SK-N-SH (cell line): ENCODE results near the gene ROMO1. TPM values are rescaled to one million over a fixed set of nuclear protein-coding genes. Genes with fewer than 3 reads are reported as not detected.

ENCODE experiments used
- CTCF ChIA-PET: fragments of 300-600, 350-600 bp; formaldehyde crosslinking; extraction: SDS; loops from one replicate; lab custom pipeline; 2021; lab: Yijun Ruan, JAX
- POLR2A ChIA-PET: fragments of 350-600 bp; sonication (Branson Sonifier 250); formaldehyde crosslinking; extraction: SDS; loops from one replicate; lab custom pipeline; 2020; ENCODE audit warnings: antibody characterized with exemption, inconsistent platforms; lab: Yijun Ruan, JAX
- DNase-seq: peaks from one replicate; pipeline ENCODE4 v3.0.0; 2012
- H2AFZ ChIP-seq: fragments of 200-600 bp; sonication (generic); 2 replicates; pipeline ENCODE4 v1.8.1; 2016; ENCODE audit warnings: antibody characterized with exemption, mild to moderate bottlenecking, low read depth
- H3F3A ChIP-seq: fragments of 200-600 bp; sonication (generic); replicated peaks from 2 replicates; pipeline ENCODE3; 2016; ENCODE audit warnings: antibody characterized with exemption, mild to moderate bottlenecking; ENCODE audit not compliant: insufficient read depth
- H3K27ac ChIP-seq, 2 experiments: fragments of 200-500 bp in 1 of 2; fragments of 200-600 bp in 1 of 2; sonication (Bioruptor generic) in 1 of 2; sonication (generic), shearing (Covaris generic) in 1 of 2; 2 replicates each; pipeline versions ENCODE4 v1.5.1 to v1.6.1; 2014 to 2016; ENCODE audit warnings: low read depth in 2 of 2, inconsistent platforms in 1 of 2, low read length in 1 of 2, mild to moderate bottlenecking in 1 of 2, mixed read lengths in 1 of 2
- H3K27me3 ChIP-seq: fragments of 200-600 bp; sonication (generic), shearing (Covaris generic); 2 replicates; pipeline ENCODE4 v1.6.1; 2016; ENCODE audit warnings: mixed run types; ENCODE audit not compliant: insufficient read depth
- H3K36me3 ChIP-seq, 2 experiments: fragments of 200-500 bp in 1 of 2; fragments of 200-600 bp in 1 of 2; sonication (Bioruptor generic) in 1 of 2; sonication (generic) in 1 of 2; replicated peaks in 1 of 2; 2 replicates each; pipeline versions ENCODE3 to v1.5.1; 2014 to 2016; ENCODE audit warnings: low read length in 1 of 2, mild to moderate bottlenecking in 1 of 2; ENCODE audit not compliant: insufficient read depth in 2 of 2, control insufficient read depth in 1 of 2
- H3K4me1 ChIP-seq, 2 experiments: fragments of 200-500 bp in 1 of 2; fragments of 200-600 bp in 1 of 2; sonication (Bioruptor generic) in 1 of 2; sonication (generic), shearing (Covaris generic) in 1 of 2; 2 replicates each; pipeline versions ENCODE4 v1.5.1 to v1.6.1; 2014 to 2016; ENCODE audit warnings: low read depth in 1 of 2, low read length in 1 of 2, mixed run types in 1 of 2; ENCODE audit not compliant: insufficient read depth in 2 of 2, control insufficient read depth in 1 of 2
- H3K4me2 ChIP-seq: fragments of 200-600 bp; sonication (generic), shearing (Covaris generic); 2 replicates; pipeline ENCODE4 v1.6.1; 2017; ENCODE audit warnings: mixed run types
- H3K4me3 ChIP-seq, 2 experiments: fragments of 200-500 bp in 1 of 2; fragments of 200-600 bp in 1 of 2; sonication (Bioruptor generic) in 1 of 2; sonication (generic), shearing (Covaris generic) in 1 of 2; 2 replicates each; pipeline versions ENCODE4 v1.5.1 to v1.8.1; 2014 to 2016; ENCODE audit warnings: low read depth in 2 of 2, inconsistent platforms in 1 of 2, low read length in 1 of 2, mild to moderate bottlenecking in 1 of 2, mixed read lengths in 1 of 2, moderate library complexity in 1 of 2
- H3K79me2 ChIP-seq: fragments of 200-600 bp; sonication (generic); 2 replicates; pipeline ENCODE4 v1.8.1; 2017; ENCODE audit warnings: mild to moderate bottlenecking; ENCODE audit not compliant: insufficient read depth
- H3K9ac ChIP-seq: fragments of 200-600 bp; sonication (generic); 2 replicates; pipeline ENCODE4 v1.6.1; 2017; ENCODE audit warnings: mixed run types
- H3K9me2 ChIP-seq: fragments of 200-600 bp; sonication (generic); 2 replicates; pipeline ENCODE4 v1.6.1; 2017; ENCODE audit warnings: mixed run types
- H3K9me3 ChIP-seq: fragments of 200-600 bp; sonication (generic); 2 replicates; pipeline ENCODE4 v1.6.1; 2017; ENCODE audit warnings: mixed run types, mild to moderate bottlenecking, moderate library complexity
- H4K20me1 ChIP-seq: fragments of 200-600 bp; sonication (generic); 2 replicates; pipeline ENCODE4 v1.6.1; 2017; ENCODE audit warnings: mild to moderate bottlenecking, mixed run types; ENCODE audit not compliant: insufficient read depth
- ELF1 ChIP-seq: IDR thresholded peaks from 2 replicates; pipeline ENCODE4 v1.4.0; 2012
- FOXM1 ChIP-seq: IDR thresholded peaks from 2 replicates; pipeline ENCODE4 v1.4.0; 2012; ENCODE audit warnings: low read depth, mild to moderate bottlenecking
- NFIC ChIP-seq: IDR thresholded peaks from 2 replicates; pipeline ENCODE4 v1.4.0; 2012; ENCODE audit warnings: borderline replicate concordance
- RAD21 ChIP-seq: IDR thresholded peaks from 2 replicates; pipeline ENCODE4 v1.6.1; 2012; ENCODE audit warnings: mild to moderate bottlenecking, low read length
- RCOR1 ChIP-seq: fragments of 150-350 bp; IDR thresholded peaks from 2 replicates; pipeline ENCODE4 v1.6.1; 2017; ENCODE audit warnings: antibody characterized with exemption, low read length
- RFX5 ChIP-seq: IDR thresholded peaks from 2 replicates; pipeline ENCODE4 v1.6.1; 2012; ENCODE audit warnings: mild to moderate bottlenecking, improper control_type of control experiment, low read length
- RXRA ChIP-seq: IDR thresholded peaks from 2 replicates; pipeline ENCODE4 v1.4.0; 2012; ENCODE audit warnings: low read depth, mild to moderate bottlenecking, borderline replicate concordance
- SMC3 ChIP-seq: IDR thresholded peaks from 2 replicates; pipeline ENCODE4 v1.6.1; 2012; ENCODE audit warnings: low read depth, low read length, improper control_type of control experiment
- TAF1 ChIP-seq: IDR thresholded peaks from 2 replicates; pipeline ENCODE4 v1.6.1; 2012; ENCODE audit warnings: low read depth, mild to moderate bottlenecking, low read length, moderate library complexity, borderline replicate concordance
- TEAD4 ChIP-seq: IDR thresholded peaks from 2 replicates; pipeline ENCODE4 v1.4.0; 2012; ENCODE audit warnings: mild to moderate bottlenecking, borderline replicate concordance; ENCODE audit not compliant: insufficient read depth
- YY1 ChIP-seq: IDR thresholded peaks from 2 replicates; pipeline ENCODE4 v1.4.0; 2012; ENCODE audit warnings: low read depth, mild to moderate bottlenecking
- WGBS: methylation state at CpG from one replicate; pipeline ENCODE4 v1.1.6; 2017; ENCODE audit warnings: low lambda C conversion rate; 5-methylcytosine and 5-hydroxymethylcytosine counted together
- polyA plus RNA-seq, 3 experiments: library from polyadenylated mRNA; depleted of rRNA; stranded (reverse); fragments of >200 nt; gene quantifications; 2 replicates each; pipeline ENCODE4 v1.2.3, GENCODE V29; 2012
- TF ChIP-seq, protein P1 (sequence below): IDR thresholded peaks from 2 replicates; pipeline ENCODE4 v1.4.0; 2012; ENCODE audit warnings: low read depth, borderline replicate concordance
- TF ChIP-seq, protein P2 (sequence below): fragments of 200-600 bp; sonication (generic); IDR thresholded peaks from 2 replicates; pipeline ENCODE4 v1.6.1; 2017; ENCODE audit warnings: antibody characterized with exemption, mild to moderate bottlenecking, moderate library complexity
- TF ChIP-seq, protein P3 (sequence below): IDR thresholded peaks from 2 replicates; pipeline ENCODE4 v1.4.0; 2012; ENCODE audit warnings: low read depth, borderline replicate concordance
- TF ChIP-seq, protein P4 (sequence below): IDR thresholded peaks from 2 replicates; pipeline ENCODE4 v1.6.1; 2012; ENCODE audit warnings: mild to moderate bottlenecking, low read depth, low read length, moderate library complexity

Gene ROMO1
- polyA plus RNA-seq, 1 of the 3 experiments (the other 2 are of a cell fraction): 1,273 TPM

DNA sequence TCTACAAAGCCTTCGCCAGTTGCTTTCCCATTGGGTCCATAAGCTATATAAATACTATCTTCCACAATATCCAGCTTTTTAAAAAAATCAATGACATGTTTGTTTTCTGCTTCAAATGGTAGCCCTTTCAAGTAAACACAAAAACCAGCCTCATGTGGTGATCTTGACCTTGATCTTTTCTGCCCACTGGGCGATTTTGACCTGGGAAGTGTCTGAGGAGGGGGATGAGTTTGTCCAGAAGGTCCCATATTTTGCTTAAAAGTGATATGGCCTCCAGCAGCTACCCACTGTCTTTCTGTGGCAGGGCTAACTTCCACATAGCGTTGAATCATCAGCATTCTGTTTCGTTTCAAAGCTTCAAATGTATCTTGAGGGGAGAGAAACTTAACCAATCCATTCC, 45.3 kb upstream of the ROMO1 start:
- POLR2A ChIA-PET: no interaction called here
- H3K79me2 ChIP-seq: peaks cover 100% of the 10 kb centered on the region
- H3K9ac ChIP-seq: no peak overlapping the region
- peaks cover 61 to 65% of the 10 kb centered on the region in 2 experiments for H3K36me3 ChIP-seq
- no peak overlapping the region for H3K4me3 ChIP-seq
- peaks cover 3% of the 10 kb centered on the region in 2 experiments; a peak in 2 of 4 replicates for H3K4me1 ChIP-seq
- H4K20me1 ChIP-seq: peaks cover 100% of the 10 kb centered on the region
- DNase-seq: no peak
- 97% methylated on average over 4 of the region's 4 CpGs for WGBS
- H3F3A ChIP-seq: peaks cover 24% of the 10 kb centered on the region
- H3K4me2 ChIP-seq: no peak overlapping the region
- H3K27me3 ChIP-seq: no peaks in the 10 kb centered on the region
- TF ChIP-seq YY1: no peak
- no peak for TF ChIP-seq TEAD4
- TF ChIP-seq FOXM1: no peak
- no peak for TF ChIP-seq RCOR1
- no peak for TF ChIP-seq RAD21
- no peak for TF ChIP-seq RXRA
- TF ChIP-seq SMC3: no peak
- TF ChIP-seq RFX5: no peak
- TF ChIP-seq ELF1: no peak
- TF ChIP-seq, protein P1, sequence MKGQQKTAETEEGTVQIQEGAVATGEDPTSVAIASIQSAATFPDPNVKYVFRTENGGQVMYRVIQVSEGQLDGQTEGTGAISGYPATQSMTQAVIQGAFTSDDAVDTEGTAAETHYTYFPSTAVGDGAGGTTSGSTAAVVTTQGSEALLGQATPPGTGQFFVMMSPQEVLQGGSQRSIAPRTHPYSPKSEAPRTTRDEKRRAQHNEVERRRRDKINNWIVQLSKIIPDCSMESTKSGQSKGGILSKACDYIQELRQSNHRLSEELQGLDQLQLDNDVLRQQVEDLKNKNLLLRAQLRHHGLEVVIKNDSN: no peak
- TF ChIP-seq, protein P2, sequence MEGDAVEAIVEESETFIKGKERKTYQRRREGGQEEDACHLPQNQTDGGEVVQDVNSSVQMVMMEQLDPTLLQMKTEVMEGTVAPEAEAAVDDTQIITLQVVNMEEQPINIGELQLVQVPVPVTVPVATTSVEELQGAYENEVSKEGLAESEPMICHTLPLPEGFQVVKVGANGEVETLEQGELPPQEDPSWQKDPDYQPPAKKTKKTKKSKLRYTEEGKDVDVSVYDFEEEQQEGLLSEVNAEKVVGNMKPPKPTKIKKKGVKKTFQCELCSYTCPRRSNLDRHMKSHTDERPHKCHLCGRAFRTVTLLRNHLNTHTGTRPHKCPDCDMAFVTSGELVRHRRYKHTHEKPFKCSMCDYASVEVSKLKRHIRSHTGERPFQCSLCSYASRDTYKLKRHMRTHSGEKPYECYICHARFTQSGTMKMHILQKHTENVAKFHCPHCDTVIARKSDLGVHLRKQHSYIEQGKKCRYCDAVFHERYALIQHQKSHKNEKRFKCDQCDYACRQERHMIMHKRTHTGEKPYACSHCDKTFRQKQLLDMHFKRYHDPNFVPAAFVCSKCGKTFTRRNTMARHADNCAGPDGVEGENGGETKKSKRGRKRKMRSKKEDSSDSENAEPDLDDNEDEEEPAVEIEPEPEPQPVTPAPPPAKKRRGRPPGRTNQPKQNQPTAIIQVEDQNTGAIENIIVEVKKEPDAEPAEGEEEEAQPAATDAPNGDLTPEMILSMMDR: no peak
- no peaks in the 10 kb centered on the region for H3K9me2 ChIP-seq
- H2AFZ ChIP-seq: no peak overlapping the region
- no peaks in the 10 kb centered on the region for H3K9me3 ChIP-seq
- CTCF ChIA-PET: interaction anchor here (1.1 to 1.7 kb wide), 2 partner anchors 17 to 37 kb away, joined by 3 to 5 read pairs; no protein-coding TSS in a partner anchor
- no peak overlapping the region for H3K27ac ChIP-seq

DNA sequence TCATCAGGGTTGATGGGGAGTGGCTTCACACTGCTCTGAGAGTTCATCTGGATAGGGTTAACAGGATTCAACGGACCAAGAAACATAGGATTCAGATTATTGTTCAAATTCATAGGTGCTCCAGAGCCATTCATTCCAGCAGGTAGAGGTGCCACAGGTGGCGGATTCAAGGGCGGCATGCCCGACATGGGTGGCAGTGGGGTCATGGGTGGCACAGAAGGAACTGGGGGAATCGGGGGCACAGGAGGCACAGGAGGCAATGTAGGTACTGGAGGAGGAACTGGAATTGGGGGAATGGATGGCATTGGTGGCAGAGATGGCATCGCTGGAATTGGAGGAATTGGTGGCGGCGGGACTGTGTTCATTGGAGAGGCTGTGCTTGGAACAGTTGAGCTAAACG, 44.8 kb upstream of the ROMO1 start:
- ChIA-PET POLR2A (no interaction called here), CTCF (interaction anchor here (1.1 kb wide), 1 partner anchor 18 kb away, joined by 3 read pairs; no protein-coding TSS in a partner anchor)
- H3K4me3 ChIP-seq: no peak overlapping the region
- no peak overlapping the region for H3K4me2 ChIP-seq
- no peak overlapping the region for H3K9ac ChIP-seq
- H3K9me2 ChIP-seq: no peaks in the 10 kb centered on the region
- TF ChIP-seq ELF1 (no peak), TAF1 (no peak), RFX5 (no peak), NFIC (no peak)
- TF ChIP-seq, protein P3, sequence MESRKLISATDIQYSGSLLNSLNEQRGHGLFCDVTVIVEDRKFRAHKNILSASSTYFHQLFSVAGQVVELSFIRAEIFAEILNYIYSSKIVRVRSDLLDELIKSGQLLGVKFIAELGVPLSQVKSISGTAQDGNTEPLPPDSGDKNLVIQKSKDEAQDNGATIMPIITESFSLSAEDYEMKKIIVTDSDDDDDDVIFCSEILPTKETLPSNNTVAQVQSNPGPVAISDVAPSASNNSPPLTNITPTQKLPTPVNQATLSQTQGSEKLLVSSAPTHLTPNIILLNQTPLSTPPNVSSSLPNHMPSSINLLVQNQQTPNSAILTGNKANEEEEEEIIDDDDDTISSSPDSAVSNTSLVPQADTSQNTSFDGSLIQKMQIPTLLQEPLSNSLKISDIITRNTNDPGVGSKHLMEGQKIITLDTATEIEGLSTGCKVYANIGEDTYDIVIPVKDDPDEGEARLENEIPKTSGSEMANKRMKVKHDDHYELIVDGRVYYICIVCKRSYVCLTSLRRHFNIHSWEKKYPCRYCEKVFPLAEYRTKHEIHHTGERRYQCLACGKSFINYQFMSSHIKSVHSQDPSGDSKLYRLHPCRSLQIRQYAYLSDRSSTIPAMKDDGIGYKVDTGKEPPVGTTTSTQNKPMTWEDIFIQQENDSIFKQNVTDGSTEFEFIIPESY: no peak
- TF ChIP-seq, protein P4, sequence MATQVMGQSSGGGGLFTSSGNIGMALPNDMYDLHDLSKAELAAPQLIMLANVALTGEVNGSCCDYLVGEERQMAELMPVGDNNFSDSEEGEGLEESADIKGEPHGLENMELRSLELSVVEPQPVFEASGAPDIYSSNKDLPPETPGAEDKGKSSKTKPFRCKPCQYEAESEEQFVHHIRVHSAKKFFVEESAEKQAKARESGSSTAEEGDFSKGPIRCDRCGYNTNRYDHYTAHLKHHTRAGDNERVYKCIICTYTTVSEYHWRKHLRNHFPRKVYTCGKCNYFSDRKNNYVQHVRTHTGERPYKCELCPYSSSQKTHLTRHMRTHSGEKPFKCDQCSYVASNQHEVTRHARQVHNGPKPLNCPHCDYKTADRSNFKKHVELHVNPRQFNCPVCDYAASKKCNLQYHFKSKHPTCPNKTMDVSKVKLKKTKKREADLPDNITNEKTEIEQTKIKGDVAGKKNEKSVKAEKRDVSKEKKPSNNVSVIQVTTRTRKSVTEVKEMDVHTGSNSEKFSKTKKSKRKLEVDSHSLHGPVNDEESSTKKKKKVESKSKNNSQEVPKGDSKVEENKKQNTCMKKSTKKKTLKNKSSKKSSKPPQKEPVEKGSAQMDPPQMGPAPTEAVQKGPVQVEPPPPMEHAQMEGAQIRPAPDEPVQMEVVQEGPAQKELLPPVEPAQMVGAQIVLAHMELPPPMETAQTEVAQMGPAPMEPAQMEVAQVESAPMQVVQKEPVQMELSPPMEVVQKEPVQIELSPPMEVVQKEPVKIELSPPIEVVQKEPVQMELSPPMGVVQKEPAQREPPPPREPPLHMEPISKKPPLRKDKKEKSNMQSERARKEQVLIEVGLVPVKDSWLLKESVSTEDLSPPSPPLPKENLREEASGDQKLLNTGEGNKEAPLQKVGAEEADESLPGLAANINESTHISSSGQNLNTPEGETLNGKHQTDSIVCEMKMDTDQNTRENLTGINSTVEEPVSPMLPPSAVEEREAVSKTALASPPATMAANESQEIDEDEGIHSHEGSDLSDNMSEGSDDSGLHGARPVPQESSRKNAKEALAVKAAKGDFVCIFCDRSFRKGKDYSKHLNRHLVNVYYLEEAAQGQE: no peak
- H3K36me3 ChIP-seq: peaks cover 57 to 65% of the 10 kb centered on the region in 2 experiments
- no peak overlapping the region for H3K27ac ChIP-seq
- 97% methylated on average over 9 of the region's 9 CpGs for WGBS
- H3K4me1 ChIP-seq: peaks cover 3% of the 10 kb centered on the region in 2 experiments; a peak in 2 of 4 replicates
- H4K20me1 ChIP-seq: peaks cover 100% of the 10 kb centered on the region
- no peaks in the 10 kb centered on the region for H3K9me3 ChIP-seq
- no peak for DNase-seq
- peaks cover 24% of the 10 kb centered on the region for H3F3A ChIP-seq
- H2AFZ ChIP-seq: no peak overlapping the region
- peaks cover 100% of the 10 kb centered on the region for H3K79me2 ChIP-seq
- H3K27me3 ChIP-seq: no peaks in the 10 kb centered on the region
